HCT116 (cell line): ENCODE data around the gene NF1. TPM values are rescaled to one million over a fixed set of nuclear protein-coding genes. Genes with fewer than 3 reads are reported as not detected.

Experiments
- ATAC-seq: fragments of 200-7000 bp; cut with Tn5 transposase; 2 replicates; pipeline ENCODE4 v1.9.1; 2020; ENCODE audit warnings: mild to moderate bottlenecking, moderate library complexity
- BruUV-seq: library from RNA; stranded (reverse); fragments of 400-500 nt; replicated peaks from 2 replicates; lab custom pipeline; 2021; lab: Mats Ljungman, UMichigan
- CTCF ChIA-PET: fragments of 300-600 bp; sonication (Branson Sonifier 250); formaldehyde crosslinking; loops from one replicate; lab custom pipeline; 2021; ENCODE audit warnings: antibody characterized with exemption; lab: Charles Lee
- POLR2A ChIA-PET: fragments of 300-600, 350-600 bp; sonication (Branson Sonifier 250); formaldehyde crosslinking; loops from one replicate; lab custom pipeline; 2021; ENCODE audit warnings: antibody characterized with exemption; lab: Charles Lee
- RAD21 ChIA-PET, 2 experiments: fragments of 300-600 bp; sonication (Branson Sonifier 250); formaldehyde crosslinking; loops; one replicate each; lab custom pipeline; 2023; ENCODE audit warnings: low total read pairs in 2 of 2; ENCODE audit not compliant: uncharacterized antibody in 2 of 2, unreplicated experiment in 2 of 2, low non-redundant PET in 1 of 2; lab: Charles Lee
- DNase-seq: peaks from one replicate; pipeline ENCODE4 v3.0.0-alpha.2; 2010; ENCODE audit warnings: low read depth, low spot score
- H2AFZ ChIP-seq: fragments of 200-600 bp; shearing (Covaris generic), sonication (generic); 2 replicates; pipeline ENCODE4 v1.6.1; 2017; ENCODE audit warnings: low read depth, mixed run types, mixed read lengths, antibody characterized with exemption, low read length; ENCODE audit not compliant: poor library complexity, severe bottlenecking
- H3K27ac ChIP-seq: 2 replicates; pipeline ENCODE4 v1.5.1; 2012; ENCODE audit warnings: low read depth, low read length
- H3K27me3 ChIP-seq: fragments of 200-600 bp; sonication (generic); 2 replicates; pipeline ENCODE4 v1.6.1; 2016; ENCODE audit warnings: mixed run types, low read length, mixed read lengths; ENCODE audit not compliant: insufficient read depth
- H3K36me3 ChIP-seq, 2 experiments: fragments of 200-500 bp in 1 of 2; fragments of 200-600 bp in 1 of 2; sonication (Bioruptor generic) in 1 of 2; sonication (generic) in 1 of 2; 2 replicates each; pipeline versions ENCODE4 v1.5.1 to v1.6.1; 2014 to 2016; ENCODE audit warnings: low read length in 2 of 2, inconsistent platforms in 1 of 2, mixed read lengths in 1 of 2, mixed run types in 1 of 2; ENCODE audit not compliant: insufficient read depth in 2 of 2, control insufficient read depth in 1 of 2
- H3K4me1 ChIP-seq, 2 experiments: fragments of 200-600 bp in 1 of 2; sonication (generic) in 1 of 2; 2 replicates each; pipeline versions ENCODE4 v1.5.1 to v1.6.1; 2012 to 2017; ENCODE audit warnings: low read length in 2 of 2, inconsistent platforms in 1 of 2, mild to moderate bottlenecking in 1 of 2, mixed read lengths in 1 of 2, mixed run types in 1 of 2, moderate library complexity in 1 of 2; ENCODE audit not compliant: insufficient read depth in 2 of 2, control insufficient read depth in 1 of 2
- H3K4me2 ChIP-seq: fragments of 200-600 bp; sonication (generic); 2 replicates; pipeline ENCODE4 v1.6.1; 2017; ENCODE audit warnings: mixed run types, low read length, mixed read lengths
- H3K4me3 ChIP-seq, 2 experiments: fragments of 200-600 bp in 1 of 2; sonication (generic) in 1 of 2; replicated peaks in 1 of 2; 2 replicates each; pipeline ENCODE4 v1.5.1; 2011 to 2016; ENCODE audit warnings: low read length in 2 of 2, control low read depth in 1 of 2, low read depth in 1 of 2, mild to moderate bottlenecking in 1 of 2, mixed read lengths in 1 of 2, mixed run types in 1 of 2
- H3K79me2 ChIP-seq: fragments of 200-600 bp; sonication (generic); 2 replicates; pipeline ENCODE4 v1.6.1; 2017; ENCODE audit warnings: mild to moderate bottlenecking, mixed run types, low read length, moderate library complexity, mixed read lengths; ENCODE audit not compliant: insufficient read depth
- H3K9ac ChIP-seq: fragments of 200-600 bp; sonication (generic); 2 replicates; pipeline ENCODE4 v1.6.1; 2016; ENCODE audit warnings: low read length, mixed read lengths
- H3K9me2 ChIP-seq: fragments of 200-600 bp; sonication (generic), shearing (Covaris generic); 2 replicates; pipeline ENCODE4 v1.6.1; 2017; ENCODE audit warnings: mixed run types, mild to moderate bottlenecking, moderate library complexity; ENCODE audit not compliant: insufficient read depth
- H3K9me3 ChIP-seq, 2 experiments: fragments of 200-500 bp in 1 of 2; fragments of 200-600 bp in 1 of 2; sonication (Bioruptor generic) in 1 of 2; sonication (generic) in 1 of 2; 2 replicates each; pipeline ENCODE4 v1.6.1; 2014 to 2017; ENCODE audit warnings: low read length in 2 of 2, mixed read lengths in 2 of 2, inconsistent platforms in 1 of 2, low read depth in 1 of 2, mild to moderate bottlenecking in 1 of 2, mixed run types in 1 of 2, moderate library complexity in 1 of 2; ENCODE audit not compliant: control insufficient read depth in 1 of 2, insufficient read depth in 1 of 2
- H4K20me1 ChIP-seq: fragments of 200-600 bp; sonication (generic), shearing (Covaris generic); 2 replicates; pipeline ENCODE4 v1.6.1; 2017; ENCODE audit warnings: mixed run types, mild to moderate bottlenecking, moderate library complexity; ENCODE audit not compliant: insufficient read depth
- CBX3 ChIP-seq: IDR thresholded peaks from 2 replicates; pipeline ENCODE4 v1.6.1; 2012; ENCODE audit warnings: low read depth
- EGR1 ChIP-seq: IDR thresholded peaks from 2 replicates; pipeline ENCODE4 v1.6.1; 2012; ENCODE audit warnings: low read depth
- EZH2 ChIP-seq: fragments of 200-600 bp; sonication (generic); IDR thresholded peaks from 2 replicates; pipeline ENCODE4 v1.6.1; 2017; ENCODE audit warnings: antibody characterized with exemption, mixed run types
- EZH2phosphoT487 ChIP-seq: fragments of 200-600 bp; IDR thresholded peaks from 2 replicates; pipeline ENCODE4 v1.6.1; 2018; ENCODE audit warnings: antibody characterized with exemption, borderline replicate concordance
- JUND ChIP-seq: IDR thresholded peaks from 2 replicates; pipeline ENCODE4 v1.6.1; 2012
- RAD21 ChIP-seq: IDR thresholded peaks from 2 replicates; pipeline ENCODE4 v1.6.1; 2012; ENCODE audit warnings: low read depth, mild to moderate bottlenecking
- SP1 ChIP-seq: IDR thresholded peaks from 2 replicates; pipeline ENCODE4 v1.6.1; 2012; ENCODE audit warnings: low read depth
- SRF ChIP-seq: IDR thresholded peaks from 2 replicates; pipeline ENCODE4 v1.6.1; 2012; ENCODE audit warnings: low read depth
- ZNF274 ChIP-seq: fragments of 200-500 bp; sonication (Bioruptor generic); IDR thresholded peaks from 2 replicates; pipeline ENCODE4 v1.6.1; 2014; ENCODE audit warnings: mild to moderate bottlenecking, low read depth, low read length, inconsistent platforms
- intact Hi-C: fragments of 100-400 bp; cut with micrococcal nuclease; formaldehyde crosslinking; loops from 2 replicates; pipeline ENCODE4 v1.10.0; 2022
- total RNA-seq: library from RNA; stranded (reverse); gene quantifications from one replicate; pipeline ENCODE4 v1.2.1, GENCODE V29; 2021; ENCODE audit not compliant: unreplicated experiment
- TF ChIP-seq, protein P1 (sequence below), 3 experiments: fragments of 200-600 bp in 1 of 3; sonication (generic) in 1 of 3; IDR thresholded peaks in 2 of 3; conservative IDR thresholded peaks in 1 of 3; 2 replicates each; pipeline ENCODE4 v1.5.1; 2012 to 2017; ENCODE audit warnings: low read depth in 2 of 3, low read length in 2 of 3, antibody characterized with exemption in 1 of 3, borderline replicate concordance in 1 of 3, control low read depth in 1 of 3, mild to moderate bottlenecking in 1 of 3, mixed read lengths in 1 of 3, mixed run types in 1 of 3, moderate library complexity in 1 of 3; ENCODE audit not compliant: insufficient read depth in 1 of 3
- TF ChIP-seq, protein P2 (sequence below): IDR thresholded peaks from 2 replicates; pipeline ENCODE4 v1.6.1; 2011; ENCODE audit warnings: mild to moderate bottlenecking, low read length, moderate library complexity; ENCODE audit not compliant: insufficient replicate concordance; ENCODE audit errors: extremely low read depth

Gene NF1
- total RNA-seq, 1 experiment from 2014 or later = 20.8 TPM

DNA sequence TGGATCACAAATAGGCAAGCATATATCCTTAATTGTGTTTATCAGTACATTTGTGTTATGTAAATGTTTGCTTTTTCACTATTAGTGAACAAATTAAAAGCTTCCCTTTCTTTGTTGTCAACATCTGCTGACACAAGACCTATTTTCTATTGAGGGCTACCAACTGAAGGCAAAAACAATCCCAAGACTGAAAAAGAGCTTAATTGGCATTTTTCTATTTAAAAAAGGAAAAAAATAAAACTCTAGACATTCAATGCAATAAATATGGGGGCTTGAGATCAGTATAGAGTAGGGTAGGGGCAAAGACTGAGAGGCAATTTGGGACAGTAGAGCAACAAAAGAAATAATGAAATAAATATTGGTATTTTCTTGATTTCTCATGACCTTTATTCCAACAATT lies 178.0 kb downstream of the NF1 start (continued):
- TF ChIP-seq, protein P1, sequence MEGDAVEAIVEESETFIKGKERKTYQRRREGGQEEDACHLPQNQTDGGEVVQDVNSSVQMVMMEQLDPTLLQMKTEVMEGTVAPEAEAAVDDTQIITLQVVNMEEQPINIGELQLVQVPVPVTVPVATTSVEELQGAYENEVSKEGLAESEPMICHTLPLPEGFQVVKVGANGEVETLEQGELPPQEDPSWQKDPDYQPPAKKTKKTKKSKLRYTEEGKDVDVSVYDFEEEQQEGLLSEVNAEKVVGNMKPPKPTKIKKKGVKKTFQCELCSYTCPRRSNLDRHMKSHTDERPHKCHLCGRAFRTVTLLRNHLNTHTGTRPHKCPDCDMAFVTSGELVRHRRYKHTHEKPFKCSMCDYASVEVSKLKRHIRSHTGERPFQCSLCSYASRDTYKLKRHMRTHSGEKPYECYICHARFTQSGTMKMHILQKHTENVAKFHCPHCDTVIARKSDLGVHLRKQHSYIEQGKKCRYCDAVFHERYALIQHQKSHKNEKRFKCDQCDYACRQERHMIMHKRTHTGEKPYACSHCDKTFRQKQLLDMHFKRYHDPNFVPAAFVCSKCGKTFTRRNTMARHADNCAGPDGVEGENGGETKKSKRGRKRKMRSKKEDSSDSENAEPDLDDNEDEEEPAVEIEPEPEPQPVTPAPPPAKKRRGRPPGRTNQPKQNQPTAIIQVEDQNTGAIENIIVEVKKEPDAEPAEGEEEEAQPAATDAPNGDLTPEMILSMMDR (IDR thresholded peaks at IDR 0.05 in 2 of 3, conservative IDR thresholded peaks at IDR 0.05 in 1 of 3; ENCODE audit: borderline replicate concordance in 1 of 3, insufficient read depth in 1 of 3, low read depth in 2 of 3, low read length in 2 of 3) = no peak
- TF ChIP-seq JUND (no peak), ZNF274 (no peak), SP1 (no peak), EZH2phosphoT487 (no peak), EGR1 (no peak), CBX3 (no peak), EZH2 (no peak), RAD21 (no peak)
- TF ChIP-seq, protein P2, sequence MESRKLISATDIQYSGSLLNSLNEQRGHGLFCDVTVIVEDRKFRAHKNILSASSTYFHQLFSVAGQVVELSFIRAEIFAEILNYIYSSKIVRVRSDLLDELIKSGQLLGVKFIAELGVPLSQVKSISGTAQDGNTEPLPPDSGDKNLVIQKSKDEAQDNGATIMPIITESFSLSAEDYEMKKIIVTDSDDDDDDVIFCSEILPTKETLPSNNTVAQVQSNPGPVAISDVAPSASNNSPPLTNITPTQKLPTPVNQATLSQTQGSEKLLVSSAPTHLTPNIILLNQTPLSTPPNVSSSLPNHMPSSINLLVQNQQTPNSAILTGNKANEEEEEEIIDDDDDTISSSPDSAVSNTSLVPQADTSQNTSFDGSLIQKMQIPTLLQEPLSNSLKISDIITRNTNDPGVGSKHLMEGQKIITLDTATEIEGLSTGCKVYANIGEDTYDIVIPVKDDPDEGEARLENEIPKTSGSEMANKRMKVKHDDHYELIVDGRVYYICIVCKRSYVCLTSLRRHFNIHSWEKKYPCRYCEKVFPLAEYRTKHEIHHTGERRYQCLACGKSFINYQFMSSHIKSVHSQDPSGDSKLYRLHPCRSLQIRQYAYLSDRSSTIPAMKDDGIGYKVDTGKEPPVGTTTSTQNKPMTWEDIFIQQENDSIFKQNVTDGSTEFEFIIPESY = no peak

DNA sequence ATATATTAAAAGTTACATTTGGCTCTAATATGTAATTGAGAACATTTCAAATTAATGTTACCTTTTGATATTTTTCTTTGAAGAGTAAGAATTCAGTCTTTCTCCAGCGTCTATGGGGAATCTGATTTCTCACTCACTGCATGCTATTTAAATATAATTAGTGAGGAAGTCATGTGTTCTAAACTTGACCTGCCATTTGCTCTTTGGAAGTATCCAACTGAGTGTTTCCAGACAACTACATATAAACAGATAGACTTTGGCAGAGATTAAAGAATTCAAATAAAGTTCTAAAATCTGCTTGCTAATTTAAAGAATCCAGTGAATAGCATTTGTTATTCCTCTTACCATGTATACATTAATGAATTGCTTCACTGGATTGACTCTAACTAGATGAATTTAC lies 178.7 kb downstream of the NF1 start:
- RAD21 ChIA-PET = no interaction called here
- Histone ChIP-seq H3K27ac (no peak overlapping the region), H3K79me2 (no peaks in the 10 kb centered on the region), H3K9ac (no peak overlapping the region), H3K27me3 (no peaks in the 10 kb centered on the region), H2AFZ (no peak overlapping the region), H3K4me3 (no peak overlapping the region), H3K4me2 (no peak overlapping the region), H3K9me2 (peaks cover 4% of the 10 kb centered on the region; the same call in 1 of the 2 replicates), H4K20me1 (no peaks in the 10 kb centered on the region), H3K4me1 (peaks cover 12 to 16% of the 10 kb centered on the region in 2 experiments), H3K36me3 (no peaks in the 10 kb centered on the region), H3K9me3 (no peaks in the 10 kb centered on the region)
- CTCF ChIA-PET = no interaction called here
- ATAC-seq (no peak), DNase-seq (no peak)
- BruUV-seq = no TSS peak
- intact Hi-C loops = no loop called here
- POLR2A ChIA-PET = no interaction called here
- TF ChIP-seq RAD21 (no peak), SRF (no peak)
